Neural cell (in vitro differentiated cells): ENCODE data around the gene SRC. TPM values are rescaled to one million over a fixed set of nuclear protein-coding genes. Genes with fewer than 3 reads are reported as not detected.

Source experiments
- H2AFZ ChIP-seq: fragments of 200-600, 300-800 bp; sonication (generic), shearing (Covaris generic); 2 replicates; pipeline ENCODE4 v1.6.0; 2014; ENCODE audit warnings: low read depth, mild to moderate bottlenecking, antibody characterized with exemption, low read length, moderate library complexity
- H3F3A ChIP-seq: fragments of 200-600 bp; shearing (Covaris generic); 2 replicates; pipeline ENCODE4 v1.6.1; 2016; ENCODE audit warnings: mild to moderate bottlenecking, moderate library complexity, mixed read lengths, antibody characterized with exemption, low read length; ENCODE audit not compliant: insufficient read depth, poor library complexity, severe bottlenecking
- H3K27ac ChIP-seq: fragments of 200-600, 300-800 bp; sonication (generic), shearing (Covaris generic); 2 replicates; pipeline ENCODE4 v1.5.1; 2014; ENCODE audit warnings: mild to moderate bottlenecking, low read length, moderate library complexity
- H3K27me3 ChIP-seq: fragments of 300-800, 200-600 bp; sonication (generic), shearing (Covaris generic); 2 replicates; pipeline ENCODE4 v1.6.0; 2014; ENCODE audit warnings: mild to moderate bottlenecking, low read depth, low read length, moderate library complexity; ENCODE audit not compliant: insufficient read depth
- H3K36me3 ChIP-seq: fragments of 300-800, 200-600 bp; sonication (generic), shearing (Covaris generic); 2 replicates; pipeline ENCODE4 v1.5.1; 2014; ENCODE audit warnings: mild to moderate bottlenecking, antibody characterized with exemption, low read length, moderate library complexity; ENCODE audit not compliant: insufficient read depth
- H3K4me2 ChIP-seq: fragments of 300-800, 200-600 bp; sonication (generic), shearing (Covaris generic); 2 replicates; pipeline ENCODE4 v1.6.0; 2014; ENCODE audit warnings: mild to moderate bottlenecking, low read length
- H3K4me3 ChIP-seq: fragments of 300-800, 200-600 bp; sonication (generic), shearing (Covaris generic); 2 replicates; pipeline ENCODE4 v1.5.1; 2014; ENCODE audit warnings: mild to moderate bottlenecking, low read length, moderate library complexity
- H3K79me2 ChIP-seq: fragments of 200-600 bp; shearing (Covaris generic); replicated peaks from 2 replicates; pipeline ENCODE4 v1.6.0; 2014; ENCODE audit warnings: mild to moderate bottlenecking, low read length, moderate library complexity; ENCODE audit not compliant: insufficient read depth
- H3K9ac ChIP-seq: fragments of 300-800, 200-600 bp; sonication (generic), shearing (Covaris generic); 2 replicates; pipeline ENCODE4 v1.6.1; 2016; ENCODE audit warnings: mild to moderate bottlenecking, low read length, mixed read lengths
- H3K9me2 ChIP-seq: fragments of 200-600 bp; shearing (Covaris generic); 2 replicates; pipeline ENCODE4 v1.6.1; 2016; ENCODE audit warnings: mild to moderate bottlenecking, low read length, mixed read lengths; ENCODE audit not compliant: insufficient read depth
- H3K9me3 ChIP-seq: fragments of 200-600, 300-800 bp; sonication (generic), shearing (Covaris generic); 2 replicates; pipeline ENCODE4 v1.6.1; 2016; ENCODE audit warnings: mild to moderate bottlenecking, mixed run types, low read length, moderate library complexity, mixed read lengths
- H4K20me1 ChIP-seq: fragments of 200-600 bp; shearing (Covaris generic); 2 replicates; pipeline ENCODE4 v1.6.1; 2016; ENCODE audit warnings: mild to moderate bottlenecking, mixed run types; ENCODE audit not compliant: insufficient read depth
- EP300 ChIP-seq: fragments of 450-650 bp; conservative IDR thresholded peaks from 2 replicates; pipeline ENCODE4 v1.6.1; 2014; ENCODE audit warnings: antibody characterized with exemption, mild to moderate bottlenecking, moderate library complexity; ENCODE audit not compliant: poor library complexity, severe bottlenecking
- EZH2 ChIP-seq: fragments of 200-600, 300-800 bp; shearing (Covaris generic), sonication (generic); IDR thresholded peaks from 2 replicates; pipeline ENCODE4 v1.6.1; 2014; ENCODE audit warnings: antibody characterized with exemption, low read length, borderline replicate concordance, mild to moderate bottlenecking; ENCODE audit not compliant: insufficient read depth, poor library complexity, severe bottlenecking
- MXI1 ChIP-seq: fragments of 450-650 bp; conservative IDR thresholded peaks from 2 replicates; pipeline ENCODE4 v1.6.1; 2014; ENCODE audit warnings: antibody characterized with exemption, mild to moderate bottlenecking; ENCODE audit not compliant: poor library complexity, severe bottlenecking
- POLR2AphosphoS5 ChIP-seq: IDR thresholded peaks from 2 replicates; pipeline ENCODE4 v1.6.1; 2012
- RAD21 ChIP-seq: fragments of 450-650 bp; conservative IDR thresholded peaks from 2 replicates; pipeline ENCODE4 v1.6.1; 2014; ENCODE audit warnings: antibody characterized with exemption, mild to moderate bottlenecking, moderate library complexity
- SMC3 ChIP-seq: fragments of 450-650 bp; conservative IDR thresholded peaks from 2 replicates; pipeline ENCODE4 v1.6.1; 2014; ENCODE audit warnings: antibody characterized with exemption, mild to moderate bottlenecking, moderate library complexity; ENCODE audit not compliant: poor library complexity
- TAF1 ChIP-seq: IDR thresholded peaks from 2 replicates; pipeline ENCODE4 v1.6.1; 2012; ENCODE audit warnings: low read depth
- polyA plus RNA-seq: library from polyadenylated mRNA; depleted of rRNA; stranded (reverse); fragments of >200 nt; gene quantifications from 2 replicates; pipeline ENCODE4 v1.2.3, GENCODE V29; 2014
- TF ChIP-seq, protein P1 (sequence below): fragments of 450-650 bp; IDR thresholded peaks from 2 replicates; pipeline ENCODE4 v1.5.1; 2014; ENCODE audit warnings: antibody characterized with exemption, mild to moderate bottlenecking, moderate library complexity; ENCODE audit not compliant: poor library complexity, severe bottlenecking
- TF ChIP-seq, protein P2 (sequence below): IDR thresholded peaks from 2 replicates; pipeline ENCODE4 v1.6.1; 2012; ENCODE audit warnings: borderline replicate concordance

The SRC gene
- polyA plus RNA-seq, 1 donor from 2014 or later = 39.0 TPM

DNA sequence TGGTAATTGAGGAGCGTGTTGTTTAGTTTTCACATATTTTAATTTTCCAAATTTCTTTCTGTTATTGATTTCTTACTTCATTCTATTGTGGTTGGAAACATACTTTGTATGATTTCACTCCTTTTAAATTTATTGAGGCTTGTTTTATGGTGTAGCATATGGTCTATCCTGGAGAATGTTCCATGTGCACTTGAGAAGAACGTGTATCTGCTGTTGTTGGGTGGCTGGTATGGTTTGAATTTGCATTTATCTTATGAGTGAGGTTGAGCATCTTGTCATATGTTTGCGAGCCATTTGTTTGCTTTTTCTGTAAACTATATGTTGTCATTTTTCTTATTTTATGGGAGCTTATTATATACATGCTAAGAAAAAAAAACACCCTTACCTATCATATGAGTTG is 26.5 kb downstream of the SRC start:
- peaks cover 3% of the 10 kb centered on the region for H3F3A ChIP-seq
- H3K9me2 ChIP-seq = no peaks in the 10 kb centered on the region
- H3K4me2 ChIP-seq = no peak overlapping the region
- TF ChIP-seq RAD21 (no peak), TAF1 (no peak), MXI1 (no peak), EP300 (no peak), EZH2 (no peak)
- TF ChIP-seq, protein P1, sequence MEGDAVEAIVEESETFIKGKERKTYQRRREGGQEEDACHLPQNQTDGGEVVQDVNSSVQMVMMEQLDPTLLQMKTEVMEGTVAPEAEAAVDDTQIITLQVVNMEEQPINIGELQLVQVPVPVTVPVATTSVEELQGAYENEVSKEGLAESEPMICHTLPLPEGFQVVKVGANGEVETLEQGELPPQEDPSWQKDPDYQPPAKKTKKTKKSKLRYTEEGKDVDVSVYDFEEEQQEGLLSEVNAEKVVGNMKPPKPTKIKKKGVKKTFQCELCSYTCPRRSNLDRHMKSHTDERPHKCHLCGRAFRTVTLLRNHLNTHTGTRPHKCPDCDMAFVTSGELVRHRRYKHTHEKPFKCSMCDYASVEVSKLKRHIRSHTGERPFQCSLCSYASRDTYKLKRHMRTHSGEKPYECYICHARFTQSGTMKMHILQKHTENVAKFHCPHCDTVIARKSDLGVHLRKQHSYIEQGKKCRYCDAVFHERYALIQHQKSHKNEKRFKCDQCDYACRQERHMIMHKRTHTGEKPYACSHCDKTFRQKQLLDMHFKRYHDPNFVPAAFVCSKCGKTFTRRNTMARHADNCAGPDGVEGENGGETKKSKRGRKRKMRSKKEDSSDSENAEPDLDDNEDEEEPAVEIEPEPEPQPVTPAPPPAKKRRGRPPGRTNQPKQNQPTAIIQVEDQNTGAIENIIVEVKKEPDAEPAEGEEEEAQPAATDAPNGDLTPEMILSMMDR = no peak
- no peaks in the 10 kb centered on the region for H3K9me3 ChIP-seq
- H2AFZ ChIP-seq = no peak overlapping the region
- H4K20me1 ChIP-seq = no peaks in the 10 kb centered on the region
- H3K36me3 ChIP-seq = no peaks in the 10 kb centered on the region
- H3K4me3 ChIP-seq = no peak overlapping the region
- H3K27ac ChIP-seq = no peak overlapping the region
- no peak overlapping the region for H3K9ac ChIP-seq
- H3K27me3 ChIP-seq = no peaks in the 10 kb centered on the region
- peaks cover 25% of the 10 kb centered on the region for H3K79me2 ChIP-seq

DNA sequence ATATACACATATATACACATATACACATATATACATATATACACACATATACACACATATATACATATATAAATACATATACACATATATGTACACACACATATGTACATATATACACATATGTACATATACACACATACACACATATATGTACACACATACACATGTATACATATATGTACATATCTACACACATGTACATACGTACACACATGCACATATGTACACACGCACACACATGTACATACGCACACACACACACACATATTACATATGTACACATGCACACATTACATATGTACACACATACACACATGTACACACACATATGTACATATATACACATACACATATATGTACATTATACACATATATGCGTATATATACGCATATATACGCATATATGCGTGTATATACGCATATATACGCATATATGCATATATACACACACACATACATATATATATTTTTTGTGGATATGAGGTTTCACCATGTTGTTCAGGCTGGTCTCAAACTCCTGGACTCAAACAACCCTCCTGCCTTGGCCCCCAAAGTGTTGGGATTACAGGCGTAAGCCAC is 27.2 kb downstream of the SRC start:
- H3K9me3 ChIP-seq = no peaks in the 10 kb centered on the region
- TF ChIP-seq, protein P1 = no peak
- no peak for TF ChIP-seq SMC3
- TF ChIP-seq EZH2 = no peak
- TF ChIP-seq EP300 = no peak
- TF ChIP-seq MXI1 = no peak
- TF ChIP-seq POLR2AphosphoS5 = no peak
- TF ChIP-seq, protein P2, sequence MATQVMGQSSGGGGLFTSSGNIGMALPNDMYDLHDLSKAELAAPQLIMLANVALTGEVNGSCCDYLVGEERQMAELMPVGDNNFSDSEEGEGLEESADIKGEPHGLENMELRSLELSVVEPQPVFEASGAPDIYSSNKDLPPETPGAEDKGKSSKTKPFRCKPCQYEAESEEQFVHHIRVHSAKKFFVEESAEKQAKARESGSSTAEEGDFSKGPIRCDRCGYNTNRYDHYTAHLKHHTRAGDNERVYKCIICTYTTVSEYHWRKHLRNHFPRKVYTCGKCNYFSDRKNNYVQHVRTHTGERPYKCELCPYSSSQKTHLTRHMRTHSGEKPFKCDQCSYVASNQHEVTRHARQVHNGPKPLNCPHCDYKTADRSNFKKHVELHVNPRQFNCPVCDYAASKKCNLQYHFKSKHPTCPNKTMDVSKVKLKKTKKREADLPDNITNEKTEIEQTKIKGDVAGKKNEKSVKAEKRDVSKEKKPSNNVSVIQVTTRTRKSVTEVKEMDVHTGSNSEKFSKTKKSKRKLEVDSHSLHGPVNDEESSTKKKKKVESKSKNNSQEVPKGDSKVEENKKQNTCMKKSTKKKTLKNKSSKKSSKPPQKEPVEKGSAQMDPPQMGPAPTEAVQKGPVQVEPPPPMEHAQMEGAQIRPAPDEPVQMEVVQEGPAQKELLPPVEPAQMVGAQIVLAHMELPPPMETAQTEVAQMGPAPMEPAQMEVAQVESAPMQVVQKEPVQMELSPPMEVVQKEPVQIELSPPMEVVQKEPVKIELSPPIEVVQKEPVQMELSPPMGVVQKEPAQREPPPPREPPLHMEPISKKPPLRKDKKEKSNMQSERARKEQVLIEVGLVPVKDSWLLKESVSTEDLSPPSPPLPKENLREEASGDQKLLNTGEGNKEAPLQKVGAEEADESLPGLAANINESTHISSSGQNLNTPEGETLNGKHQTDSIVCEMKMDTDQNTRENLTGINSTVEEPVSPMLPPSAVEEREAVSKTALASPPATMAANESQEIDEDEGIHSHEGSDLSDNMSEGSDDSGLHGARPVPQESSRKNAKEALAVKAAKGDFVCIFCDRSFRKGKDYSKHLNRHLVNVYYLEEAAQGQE = no peak
- TF ChIP-seq RAD21 = no peak
- TF ChIP-seq TAF1 = no peak
- H3K79me2 ChIP-seq = peaks cover 25% of the 10 kb centered on the region
- H3K4me3 ChIP-seq = no peak overlapping the region
- no peaks in the 10 kb centered on the region for H3K36me3 ChIP-seq
- no peak overlapping the region for H3K4me2 ChIP-seq
- H3F3A ChIP-seq = peaks cover 3% of the 10 kb centered on the region
- no peaks in the 10 kb centered on the region for H4K20me1 ChIP-seq
- no peaks in the 10 kb centered on the region for H3K27me3 ChIP-seq
- H3K9ac ChIP-seq = no peak overlapping the region
- no peak overlapping the region for H2AFZ ChIP-seq
- H3K27ac ChIP-seq = no peak overlapping the region
- no peaks in the 10 kb centered on the region for H3K9me2 ChIP-seq
